ENCODE measurements around the gene ZNF708.
"Not testable (repeated sequence)": the region's sequence is repeated elsewhere in the genome, so short reads cannot be mapped to it uniquely, and the experiment has no call there.

DNA sequence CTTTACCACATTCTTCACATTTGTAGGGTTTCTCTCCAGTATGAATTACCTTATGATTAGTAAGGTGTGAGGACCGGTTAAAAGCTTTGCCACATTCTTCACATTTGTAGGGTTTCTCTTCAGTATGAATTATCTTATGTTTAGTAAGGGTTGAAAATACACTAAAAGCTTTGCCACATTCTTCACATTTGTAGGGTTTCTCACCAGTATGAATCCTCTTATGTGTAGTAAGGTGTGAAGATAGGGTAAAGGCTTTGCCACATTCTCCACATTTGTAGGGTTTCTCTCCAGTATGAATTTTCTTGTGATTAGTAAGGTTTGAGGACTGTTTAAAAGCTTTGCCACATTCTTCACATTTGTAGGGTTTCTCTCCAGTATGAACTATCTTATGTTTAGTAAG is 35.4 kb downstream of the ZNF708 start:
- not testable (repeated sequence) for TF ChIP-seq POLR2A (IDR thresholded peaks at IDR 0.05; ENCODE audit: low read depth, low read length); TAF1 (IDR thresholded peaks at IDR 0.05; ENCODE audit: borderline replicate concordance, low read depth, low read length); POLR2AphosphoS5 (IDR thresholded peaks at IDR 0.05; ENCODE audit: low read depth, low read length)
